Prostate gland (tissue), 2 donors: ENCODE data around the gene TUSC2. TPM values are rescaled to one million over a fixed set of nuclear protein-coding genes. Genes with fewer than 3 reads are reported as not detected.

ENCODE experiments used
- DNase-seq: peaks from one replicate; pipeline ENCODE4 v3.0.0-alpha.2; 2019; ENCODE audit warnings: low spot score
- H3K27ac ChIP-seq, 2 donors: fragments of 200-600 bp; sonication (generic); 2 replicates each; pipeline ENCODE4 v1.5.1; 2017 to 2019
- H3K27me3 ChIP-seq: fragments of 200-600 bp; sonication (generic); replicated peaks from 2 replicates; pipeline ENCODE4 v1.5.1; 2019; ENCODE audit not compliant: insufficient read depth
- H3K36me3 ChIP-seq, 2 donors: fragments of 200-600 bp; sonication (generic); 1 replicate in 1 of 2; 2 replicates in 1 of 2; pipeline versions ENCODE4 v1.5.1 to v1.8.1; 2017 to 2019
- H3K4me1 ChIP-seq: fragments of 200-600 bp; sonication (generic); replicated peaks from 2 replicates; pipeline ENCODE4 v1.5.1; 2019
- H3K4me3 ChIP-seq, 2 donors: fragments of 200-600 bp; sonication (generic); 2 replicates each; pipeline ENCODE4 v1.5.1; 2017 to 2019
- H3K9me3 ChIP-seq: fragments of 200-600 bp; sonication (generic); 2 replicates; pipeline ENCODE4 v1.5.1; 2017
- CTCF ChIP-seq, 4 experiments: fragments of 200-600 bp in 2 of 4; fragments of 450-650 bp in 2 of 4; sonication (generic) in 2 of 4; IDR thresholded peaks; 1 replicate in 3 of 4; 2 replicates in 1 of 4; pipeline ENCODE4 v1.5.1; 2016 to 2019; ENCODE audit warnings: antibody characterized with exemption in 4 of 4, mild to moderate bottlenecking in 2 of 4, moderate library complexity in 2 of 4
- POLR2A ChIP-seq: fragments of 450-650 bp; IDR thresholded peaks from one replicate; pipeline ENCODE4 v1.6.1; 2016; ENCODE audit warnings: antibody characterized with exemption, mild to moderate bottlenecking
- POLR2AphosphoS5 ChIP-seq: sonication (generic); formaldehyde crosslinking; IDR thresholded peaks from one replicate; pipeline ENCODE4 v1.6.1; 2017; ENCODE audit warnings: antibody characterized with exemption
- WGBS: methylation state at CpG from one replicate; pipeline ENCODE4 v1.1.5; 2018; 5-methylcytosine and 5-hydroxymethylcytosine counted together
- intact Hi-C: fragments of 100-400 bp; cut with DNase I; formaldehyde crosslinking; loops from one replicate; pipeline ENCODE4 v1.14.2; 2022
- total RNA-seq, 2 donors: library from RNA; depleted of rRNA; stranded (reverse); fragments of >200 nt; gene quantifications; one replicate each; pipeline ENCODE4 v1.1.0, GENCODE V29; 2016

TUSC2 gene
- total RNA-seq, 2 donors from 2014 or later, result 31.9 to 121 TPM

GRCh38 chr3:50365080-50365841, 37.2 kb upstream of the TUSC2 start:
- DNase-seq, result peak; percentile 91
- Histone ChIP-seq H3K36me3 (no peaks in the 10 kb centered on the region), H3K9me3 (no peaks in the 10 kb centered on the region), H3K4me3 (peak overlapping the region; percentile 43 to 56), H3K4me1 (peaks cover 11% of the 10 kb centered on the region), H3K27me3 (no peaks in the 10 kb centered on the region), H3K27ac (peak overlapping the region; percentile 63 to 79)
- TF ChIP-seq CTCF (IDR thresholded peaks at IDR 0.05) (peak in 1 of 4 experiments; percentile 19), POLR2AphosphoS5 (peak; percentile 70), POLR2A (peak; percentile 85)
- WGBS, result 3% methylated on average over 44 of the region's 53 CpGs
- intact Hi-C loops, result no loop called here

GRCh38 chr3:50364573-50365079, 36.6 kb upstream of the TUSC2 start:
- TF ChIP-seq POLR2AphosphoS5 (no peak), CTCF (IDR thresholded peaks at IDR 0.05) (no peak), POLR2A (no peak)

GRCh38 chr3:50359760-50360110, 31.7 kb upstream of the TUSC2 start:
- DNase-seq, result no peak
- H3K27ac ChIP-seq, result no peak overlapping the region
- peak overlapping the region in 1 of 2 donors; percentile 87 for H3K4me3 ChIP-seq
- H3K27me3 ChIP-seq, result no peaks in the 10 kb centered on the region
- no peak for TF ChIP-seq POLR2AphosphoS5
- TF ChIP-seq POLR2A, result no peak
- TF ChIP-seq CTCF (IDR thresholded peaks at IDR 0.05), result no peak
- 32% methylated on average over 5 of the region's 8 CpGs for WGBS
- peaks cover 29% of the 10 kb centered on the region for H3K4me1 ChIP-seq
- H3K36me3 ChIP-seq, result no peaks in the 10 kb centered on the region
- H3K9me3 ChIP-seq, result no peaks in the 10 kb centered on the region
- intact Hi-C loops, result loop anchor here (5.0 to 10.0 kb wide), 2 partner anchors 253 to 1025 kb away; partner anchors contain the start of genes CISH and MANF

More at GRCh38 chr3:50364573-50365079, 36.6 kb upstream of the TUSC2 start:
- no peaks in the 10 kb centered on the region for H3K36me3 ChIP-seq
- peak overlapping the region; percentile 63 to 79 for H3K27ac ChIP-seq
- intact Hi-C loops, result no loop called here
- no peaks in the 10 kb centered on the region for H3K9me3 ChIP-seq
- peak overlapping the region; percentile 43 to 56 for H3K4me3 ChIP-seq
- 6% methylated on average over 32 of the region's 48 CpGs for WGBS
- peaks cover 11% of the 10 kb centered on the region for H3K4me1 ChIP-seq
- no peak for DNase-seq
- no peaks in the 10 kb centered on the region for H3K27me3 ChIP-seq

- H3K27me3 ChIP-seq, result no peaks in the 10 kb centered on the region
- H3K9me3 ChIP-seq, result no peaks in the 10 kb centered on the region
- DNase-seq, result peak; percentile 99
- peaks cover 24% of the 10 kb centered on the region for H3K4me1 ChIP-seq
- H3K36me3 ChIP-seq, result no peaks in the 10 kb centered on the region
- H3K4me3 ChIP-seq, result peak within 1 kb of the TSS; percentile 68 to 87
- WGBS, result under 1% methylated on average over 50 of the region's 64 CpGs
- peak; percentile 57 for TF ChIP-seq POLR2A
- peak in 1 of 4 experiments; percentile 21 for TF ChIP-seq CTCF (IDR thresholded peaks at IDR 0.05)
- TF ChIP-seq POLR2AphosphoS5, result peak; percentile 100
- peak within 1 kb of the TSS; percentile 83 to 85 for H3K27ac ChIP-seq
- intact Hi-C loops, result loop anchor here (5.0 to 10.0 kb wide), 2 partner anchors 253 to 1026 kb away; partner anchors contain the start of genes CISH and MANF
Measured at GRCh38 chr3:50358911-50359759, 31.1 kb upstream of the TUSC2 start, which contains the start of gene TMEM115. Gene TMEM115 (minus strand): TSS chr3:50359521. CDS start chr3:50359063, 458 bp downstream.
